Ascending aorta (tissue), 2 donors: ENCODE measurements around the gene FHOD1. TPM values are rescaled to one million over a fixed set of nuclear protein-coding genes. Genes with fewer than 3 reads are reported as not detected.

Source experiments
- DNase-seq, 2 donors: peaks; one replicate each; pipeline ENCODE4 v3.0.0-alpha.2; 2019; ENCODE audit warnings: low spot score in 2 of 2
- H3K27ac ChIP-seq, 2 donors: fragments of 200-600 bp; sonication (generic); one replicate each; pipeline ENCODE4 v1.5.1; 2016 to 2017; ENCODE audit warnings: mild to moderate bottlenecking in 1 of 2
- H3K27me3 ChIP-seq: fragments of 200-600 bp; sonication (generic); one replicate; pipeline ENCODE4 v1.5.1; 2017
- H3K36me3 ChIP-seq, 2 donors: fragments of 200-600 bp; sonication (generic); one replicate each; pipeline ENCODE4 v1.5.1; 2016
- H3K4me1 ChIP-seq, 2 donors: fragments of 200-600 bp; sonication (generic); one replicate each; pipeline ENCODE4 v1.5.1; 2016 to 2017; ENCODE audit warnings: mild to moderate bottlenecking in 1 of 2
- H3K4me3 ChIP-seq, 2 donors: fragments of 200-600 bp; sonication (generic); one replicate each; pipeline ENCODE4 v1.5.1; 2016 to 2017; ENCODE audit warnings: mild to moderate bottlenecking in 1 of 2
- H3K9me3 ChIP-seq, 2 donors: fragments of 200-600 bp; sonication (generic); one replicate each; pipeline ENCODE4 v1.5.1; 2016
- CTCF ChIP-seq, 3 experiments: fragments of 200-600 bp in 2 of 3; fragments of 450-650 bp in 1 of 3; sonication (generic) in 2 of 3; IDR thresholded peaks; one replicate each; pipeline ENCODE4 v1.5.1; 2016 to 2019; ENCODE audit warnings: antibody characterized with exemption in 3 of 3, mild to moderate bottlenecking in 1 of 3, moderate library complexity in 1 of 3
- intact Hi-C: fragments of 100-400 bp; cut with DNase I; formaldehyde crosslinking; loops from one replicate; pipeline ENCODE4 v1.15.1; 2023
- total RNA-seq: library from RNA; depleted of rRNA; stranded (reverse); fragments of >200 nt; gene quantifications from one replicate; pipeline ENCODE4 v1.1.0, GENCODE V29; 2016

Gene FHOD1
- total RNA-seq, 1 donor from 2014 or later = 20.2 TPM

GRCh38 chr16:67230809-67231660 is 16.2 kb downstream of the FHOD1 start:
- Histone ChIP-seq H3K36me3 (peaks cover 67 to 76% of the 10 kb centered on the region in 2 donors), H3K27ac (no peak overlapping the region), H3K9me3 (no peaks in the 10 kb centered on the region), H3K4me1 (peaks cover 6 to 11% of the 10 kb centered on the region in 2 donors), H3K4me3 (no peak overlapping the region), H3K27me3 (no peaks in the 10 kb centered on the region)
- no peak for DNase-seq
- intact Hi-C loops = no loop called here
- no peak for TF ChIP-seq CTCF (IDR thresholded peaks at IDR 0.05)

GRCh38 chr16:67229906-67230808 is 17.1 kb downstream of the FHOD1 start:
- H3K27me3 ChIP-seq = no peaks in the 10 kb centered on the region
- DNase-seq = no peak
- intact Hi-C loops = no loop called here
- H3K4me3 ChIP-seq = no peak overlapping the region
- peaks cover 58 to 67% of the 10 kb centered on the region in 2 donors for H3K36me3 ChIP-seq
- no peak for TF ChIP-seq CTCF (IDR thresholded peaks at IDR 0.05)
- H3K4me1 ChIP-seq = peaks cover 6 to 15% of the 10 kb centered on the region in 2 donors
- H3K9me3 ChIP-seq = no peaks in the 10 kb centered on the region
- no peak overlapping the region for H3K27ac ChIP-seq

GRCh38 chr16:67228905-67229304 is 18.4 kb downstream of the FHOD1 start:
- no peak overlapping the region for H3K4me3 ChIP-seq
- DNase-seq = no peak
- H3K27ac ChIP-seq = no peak overlapping the region
- peaks cover 6 to 15% of the 10 kb centered on the region in 2 donors for H3K4me1 ChIP-seq
- H3K27me3 ChIP-seq = no peaks in the 10 kb centered on the region
- intact Hi-C loops = no loop called here
- TF ChIP-seq CTCF (IDR thresholded peaks at IDR 0.05) = no peak
- H3K9me3 ChIP-seq = no peaks in the 10 kb centered on the region
- peaks cover 46 to 55% of the 10 kb centered on the region in 2 donors for H3K36me3 ChIP-seq

- Histone ChIP-seq H3K36me3 (peaks cover 39 to 48% of the 10 kb centered on the region in 2 donors), H3K4me1 (peaks cover 6 to 15% of the 10 kb centered on the region in 2 donors), H3K9me3 (no peaks in the 10 kb centered on the region), H3K27ac (no peak overlapping the region), H3K27me3 (no peaks in the 10 kb centered on the region), H3K4me3 (peak overlapping the region in 1 of 2 donors; percentile 87)
- TF ChIP-seq CTCF (IDR thresholded peaks at IDR 0.05) = no peak
- DNase-seq = no peak
- intact Hi-C loops = no loop called here
Observed at GRCh38 chr16:67228034-67228785, 19.1 kb downstream of the FHOD1 start.

- no peak for TF ChIP-seq CTCF (IDR thresholded peaks at IDR 0.05)
- peak overlapping the region; percentile 80 to 88 for H3K27ac ChIP-seq
- no peaks in the 10 kb centered on the region for H3K9me3 ChIP-seq
- intact Hi-C loops = loop anchor here (1.0 to 2.0 kb wide), 2 partner anchors 20 to 35 kb away; partner anchors contain the start of genes E2F4 and FHOD1
- H3K27me3 ChIP-seq = no peaks in the 10 kb centered on the region
- no peak for DNase-seq
- H3K4me1 ChIP-seq = peaks cover 6 to 15% of the 10 kb centered on the region in 2 donors
- H3K4me3 ChIP-seq = peak overlapping the region; percentile 87 to 96
- peaks cover 39 to 45% of the 10 kb centered on the region in 2 donors for H3K36me3 ChIP-seq
Observed at GRCh38 chr16:67227567-67227921, 19.7 kb downstream of the FHOD1 start.
